ENCODE data around the gene FAM120B. TPM values are rescaled to one million over a fixed set of nuclear protein-coding genes. Genes with fewer than 3 reads are reported as not detected.

FAM120B gene
- total RNA-seq, 1 donor from 2014 or later = 33.7 TPM

GRCh38 chr6:170372380-170373325, 66.1 kb downstream of the FAM120B start:
- TF ChIP-seq CTCF (conservative IDR thresholded peaks at IDR 0.05) = no peak
- no peak overlapping the region for H3K27ac Mint-ChIP-seq (ENCODE audit: unreplicated experiment)
- peaks cover 10% of the 10 kb centered on the region for H3K4me1 Mint-ChIP-seq
- no peaks in the 10 kb centered on the region for H3K27me3 Mint-ChIP-seq (ENCODE audit: low read depth)
- DNase-seq (ENCODE audit: low read depth, low spot score) = no peak
- peaks cover 6% of the 10 kb centered on the region for H3K36me3 Mint-ChIP-seq (ENCODE audit: low read depth)
- H3K9me3 Mint-ChIP-seq = no peaks in the 10 kb centered on the region
- H3K4me3 Mint-ChIP-seq = no peak overlapping the region

GRCh38 chr6:170374571-170375444, 68.2 kb downstream of the FAM120B start:
- no peak for TF ChIP-seq CTCF (conservative IDR thresholded peaks at IDR 0.05)
- H3K4me3 Mint-ChIP-seq = no peak overlapping the region
- peaks cover 2% of the 10 kb centered on the region for H3K36me3 Mint-ChIP-seq (ENCODE audit: low read depth)
- no peak overlapping the region for H3K27ac Mint-ChIP-seq (ENCODE audit: unreplicated experiment)
- DNase-seq (ENCODE audit: low read depth, low spot score) = no peak
- no peaks in the 10 kb centered on the region for H3K9me3 Mint-ChIP-seq
- H3K27me3 Mint-ChIP-seq (ENCODE audit: low read depth) = no peaks in the 10 kb centered on the region
- peaks cover 10% of the 10 kb centered on the region for H3K4me1 Mint-ChIP-seq

- Mint-ChIP-seq H3K4me3 (no peak overlapping the region), H3K36me3 (ENCODE audit: low read depth) (peaks cover 2% of the 10 kb centered on the region), H3K9me3 (no peaks in the 10 kb centered on the region), H3K27ac (ENCODE audit: unreplicated experiment) (no peak overlapping the region), H3K4me1 (peaks cover 9% of the 10 kb centered on the region), H3K27me3 (ENCODE audit: low read depth) (no peaks in the 10 kb centered on the region)
- no peak for TF ChIP-seq CTCF (conservative IDR thresholded peaks at IDR 0.05)
- DNase-seq (ENCODE audit: low read depth, low spot score) = no peak
Observed at GRCh38 chr6:170375661-170376060, 69.1 kb downstream of the FAM120B start.

- Mint-ChIP-seq H3K27me3 (ENCODE audit: low read depth) (no peaks in the 10 kb centered on the region), H3K36me3 (ENCODE audit: low read depth) (peaks cover under 1% of the 10 kb centered on the region), H3K27ac (ENCODE audit: unreplicated experiment) (peak overlapping the region; percentile 45), H3K4me3 (no peak overlapping the region), H3K4me1 (peaks cover 2% of the 10 kb centered on the region), H3K9me3 (no peaks in the 10 kb centered on the region)
- no peak for DNase-seq (ENCODE audit: low read depth, low spot score)
- TF ChIP-seq CTCF (conservative IDR thresholded peaks at IDR 0.05) = no peak
Observed at GRCh38 chr6:170376386-170377043, 70.0 kb downstream of the FAM120B start.

DNA sequence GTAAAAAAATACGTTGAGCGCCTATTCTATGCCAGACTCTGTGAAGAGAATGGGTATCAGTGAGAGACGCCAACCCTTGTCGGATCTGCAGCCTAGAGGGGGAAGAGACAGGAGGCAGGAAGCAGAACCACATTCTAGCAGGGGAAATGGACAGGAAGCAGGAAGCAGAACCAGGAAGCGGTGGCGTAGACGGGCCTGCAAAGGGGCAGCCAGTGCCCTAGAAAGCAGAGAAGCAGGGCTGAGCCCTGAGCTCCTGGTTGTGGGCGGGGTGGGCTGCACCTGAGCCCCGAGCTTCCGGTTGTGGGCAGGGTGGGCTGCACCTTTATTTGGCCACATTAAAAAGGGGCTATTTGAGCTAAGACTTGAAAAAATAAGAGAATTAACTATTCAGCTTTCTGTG, 71.9 kb downstream of the FAM120B start:
- H3K4me3 Mint-ChIP-seq = no peak overlapping the region
- peak overlapping the region; percentile 64 for H3K27ac Mint-ChIP-seq (ENCODE audit: unreplicated experiment)

More for the DNA sequence above, 71.9 kb downstream of the FAM120B start:
- no peak for TF ChIP-seq CTCF (conservative IDR thresholded peaks at IDR 0.05)
- no peaks in the 10 kb centered on the region for H3K9me3 Mint-ChIP-seq
- H3K27me3 Mint-ChIP-seq (ENCODE audit: low read depth) = no peaks in the 10 kb centered on the region
- no peaks in the 10 kb centered on the region for H3K36me3 Mint-ChIP-seq (ENCODE audit: low read depth)
- DNase-seq (ENCODE audit: low read depth, low spot score) = no peak
- no peaks in the 10 kb centered on the region for H3K4me1 Mint-ChIP-seq

Data from neural crest cell (in vitro differentiated cells).